T47D (cell line): Measurements from ENCODE around the gene LRP8.

Experiments
- DNase-seq, 2 experiments: peaks; one replicate each; pipeline versions ENCODE4 v3.0.0 to v3.0.0-alpha.2; 2011 to 2012; ENCODE audit warnings: low read depth in 1 of 2, low spot score in 1 of 2
- JUND ChIP-seq: IDR thresholded peaks from 2 replicates; pipeline ENCODE4 v1.6.1; 2012; ENCODE audit warnings: low read depth
- in situ Hi-C: cut with HindIII; loops from 2 replicates; pipeline ENCODE4 v1.10.0; 2016; ENCODE audit warnings: low sequenced_read_pairs, low pct_unique_long_range_greater_than_20kb

LRP8 gene

DNA sequence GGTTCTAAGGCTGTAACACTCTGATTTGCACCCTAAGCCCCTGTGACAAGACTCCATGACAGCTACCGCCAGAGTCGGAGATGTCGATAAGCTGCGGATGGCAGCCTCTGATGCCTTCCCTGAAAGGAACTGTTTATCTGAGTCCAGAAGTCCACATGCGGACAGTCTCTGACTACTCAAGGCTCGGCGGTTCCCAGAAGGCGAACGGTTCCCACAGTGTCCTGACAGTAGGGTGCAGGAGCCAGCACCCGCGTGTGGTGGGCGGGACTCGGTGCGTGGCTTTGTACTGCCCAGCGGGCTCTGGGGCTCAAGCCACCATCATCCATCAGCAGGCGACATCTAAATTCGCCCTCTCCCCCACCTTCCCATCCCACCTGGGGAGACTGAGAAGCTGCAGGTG is 30.7 kb downstream of the LRP8 start:
- no peak for DNase-seq
- in situ Hi-C loops: no loop called here
- no peak for TF ChIP-seq JUND

DNA sequence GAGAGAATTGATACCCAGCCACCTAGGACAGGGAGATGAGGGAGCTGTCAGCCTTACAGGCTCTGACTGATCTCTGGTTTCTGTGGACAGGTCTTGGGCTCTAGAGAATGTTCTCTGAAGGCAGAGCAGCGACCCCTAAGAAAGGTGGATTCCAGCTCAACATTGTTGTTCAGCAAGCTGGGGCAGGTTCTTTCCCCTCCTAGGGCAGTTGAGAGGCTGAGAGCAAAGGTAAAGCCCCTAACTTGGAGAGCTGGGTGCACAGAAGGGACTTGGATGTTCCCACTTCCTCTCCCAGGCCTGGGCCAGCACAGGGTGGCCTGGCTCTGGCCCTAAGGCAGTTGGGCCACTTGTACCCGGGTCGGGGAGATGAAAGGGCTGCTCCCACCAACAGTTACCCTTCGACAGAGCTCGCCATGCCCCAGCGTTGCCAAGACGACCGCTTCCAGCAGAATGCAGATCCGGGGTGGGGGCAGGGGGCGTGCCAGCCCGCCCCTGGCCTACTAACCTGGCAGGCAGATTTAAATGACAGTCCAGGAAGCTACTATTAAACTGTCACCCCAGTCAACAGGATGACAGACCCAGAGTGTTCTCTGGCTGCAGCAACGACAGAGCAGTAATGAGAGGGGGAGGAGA is 31.6 kb downstream of the LRP8 start:
- no peak for DNase-seq
- in situ Hi-C loops: no loop called here
- no peak for TF ChIP-seq JUND

DNA sequence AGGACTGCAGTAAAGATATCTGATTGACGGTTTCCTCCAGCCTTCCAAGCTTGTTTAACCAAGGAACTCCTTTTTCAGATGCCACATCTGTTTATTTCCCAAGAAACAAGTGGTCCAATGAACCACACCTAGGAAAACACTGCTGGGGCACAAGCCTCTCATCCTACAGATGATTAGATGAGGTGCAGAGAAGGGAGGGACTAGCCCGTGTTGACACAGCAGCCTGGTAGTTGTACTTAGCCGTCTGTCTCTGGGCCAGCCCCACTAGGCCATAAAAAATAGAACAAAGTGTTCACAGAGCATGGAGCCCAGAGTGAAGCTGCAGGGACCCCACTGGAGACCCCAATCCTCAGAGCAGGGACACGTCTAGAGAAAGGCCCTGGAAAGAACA is 32.1 kb downstream of the LRP8 start:
- peak in 1 of 2 experiments; percentile 3 for DNase-seq
- no peak for TF ChIP-seq JUND
- in situ Hi-C loops: no loop called here

DNA sequence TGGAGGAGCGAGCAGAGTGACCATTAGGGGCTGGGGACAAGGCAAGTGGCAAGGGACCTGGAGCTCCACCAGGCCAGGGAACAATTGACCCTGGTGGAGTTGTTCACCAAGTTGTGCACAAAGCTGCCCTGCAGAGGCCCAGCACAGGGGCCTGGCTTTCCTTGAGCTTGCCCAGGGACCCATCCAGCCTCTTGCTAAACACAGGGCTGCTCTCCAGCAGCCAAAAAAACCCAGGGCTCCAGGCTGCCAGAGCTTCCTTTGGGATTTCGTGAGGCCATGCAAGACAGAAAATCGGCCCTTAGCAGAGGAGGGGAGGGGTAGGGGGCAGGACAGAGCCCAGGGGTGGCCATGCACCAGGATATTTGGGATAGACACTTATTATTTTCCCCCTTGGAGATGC is 32.6 kb downstream of the LRP8 start:
- in situ Hi-C loops: no loop called here

DNA sequence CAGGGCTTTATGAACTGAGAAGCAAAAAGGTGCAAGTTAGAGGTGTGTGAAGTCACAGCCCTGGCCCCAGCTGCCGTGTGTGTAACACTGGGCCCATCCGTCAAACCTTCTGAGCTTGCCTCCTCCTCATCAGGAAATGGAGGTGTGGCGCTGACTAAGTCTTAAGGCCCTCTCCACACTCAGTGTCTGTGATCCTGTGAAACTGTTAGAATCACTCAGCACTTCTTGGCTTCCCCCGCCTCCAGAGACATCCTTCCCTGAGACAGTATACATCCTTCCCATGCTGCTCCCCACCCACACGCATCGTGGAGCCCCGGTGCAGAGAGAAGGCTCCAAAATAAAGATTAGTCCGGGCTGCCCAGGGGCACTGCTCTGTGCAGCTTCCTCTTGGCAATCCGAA is 33.3 kb downstream of the LRP8 start:
- DNase-seq: no peak
- in situ Hi-C loops: no loop called here

More for the DNA sequence above, 32.6 kb downstream of the LRP8 start:
- no peak for DNase-seq
- no peak for TF ChIP-seq JUND

DNA sequence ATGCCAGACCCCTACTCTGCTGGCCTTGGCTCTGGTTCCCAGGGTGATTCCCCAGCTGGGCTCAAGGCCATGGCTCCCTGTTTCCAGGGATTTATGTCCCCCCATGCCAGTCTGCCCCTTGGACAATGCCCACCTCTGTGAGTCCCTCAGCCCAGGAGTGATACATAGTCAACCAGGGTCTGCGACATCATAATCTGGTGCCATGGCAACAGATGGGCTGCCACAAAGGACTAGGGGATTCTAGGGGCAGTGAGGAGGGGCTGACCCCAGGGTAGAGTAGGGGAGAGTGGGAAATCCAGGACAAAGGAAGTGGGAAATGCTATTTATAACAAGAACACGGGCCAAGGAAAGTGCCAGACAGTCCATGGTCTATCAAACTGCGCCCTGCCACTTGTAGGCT is 33.8 kb downstream of the LRP8 start:
- in situ Hi-C loops: no loop called here

More for the DNA sequence above, 33.3 kb downstream of the LRP8 start:
- no peak for TF ChIP-seq JUND

DNA sequence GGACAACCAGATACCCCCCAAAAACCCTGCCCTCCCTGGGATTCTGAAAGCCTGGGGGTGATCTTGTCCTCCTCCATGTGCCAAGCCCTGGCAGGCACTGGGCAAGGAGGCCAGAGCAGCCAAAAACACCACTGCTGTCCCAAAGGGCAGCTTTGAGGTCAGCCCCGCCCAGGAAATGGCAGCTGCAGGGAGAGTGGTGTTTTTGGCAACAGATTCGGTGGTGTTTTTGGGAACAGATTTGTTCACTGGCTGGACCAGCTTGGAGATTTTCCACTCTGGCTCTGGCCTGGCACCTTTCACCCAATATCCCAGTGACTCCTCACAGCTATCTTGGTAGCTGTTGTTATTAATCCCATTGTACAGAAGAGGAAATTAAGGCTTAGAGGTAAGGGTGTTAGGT is 34.7 kb downstream of the LRP8 start:
- TF ChIP-seq JUND: no peak
- in situ Hi-C loops: no loop called here
- DNase-seq: no peak

More for the DNA sequence above, 33.8 kb downstream of the LRP8 start:
- no peak for TF ChIP-seq JUND
- no peak for DNase-seq

DNA sequence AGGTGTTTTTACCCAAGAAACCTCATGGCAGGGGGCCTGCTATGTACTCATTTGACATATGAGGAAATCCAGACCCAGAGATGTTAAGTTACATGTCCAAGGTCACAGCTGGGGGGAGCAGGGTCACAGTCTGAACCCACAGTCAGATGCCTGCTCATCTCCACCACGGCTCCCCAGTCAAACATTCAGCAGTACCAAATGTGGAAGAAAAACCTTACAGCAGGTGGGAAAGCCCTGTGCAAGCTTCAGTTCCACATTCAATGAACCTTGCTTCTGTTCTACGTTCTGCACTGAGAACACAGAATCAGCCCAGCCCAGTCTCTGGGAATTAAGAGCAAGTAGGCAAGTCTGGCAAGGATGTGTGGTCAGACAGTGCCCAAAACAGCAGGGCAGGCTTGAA is 35.2 kb downstream of the LRP8 start:
- in situ Hi-C loops: no loop called here
- no peak for TF ChIP-seq JUND
- no peak for DNase-seq

DNA sequence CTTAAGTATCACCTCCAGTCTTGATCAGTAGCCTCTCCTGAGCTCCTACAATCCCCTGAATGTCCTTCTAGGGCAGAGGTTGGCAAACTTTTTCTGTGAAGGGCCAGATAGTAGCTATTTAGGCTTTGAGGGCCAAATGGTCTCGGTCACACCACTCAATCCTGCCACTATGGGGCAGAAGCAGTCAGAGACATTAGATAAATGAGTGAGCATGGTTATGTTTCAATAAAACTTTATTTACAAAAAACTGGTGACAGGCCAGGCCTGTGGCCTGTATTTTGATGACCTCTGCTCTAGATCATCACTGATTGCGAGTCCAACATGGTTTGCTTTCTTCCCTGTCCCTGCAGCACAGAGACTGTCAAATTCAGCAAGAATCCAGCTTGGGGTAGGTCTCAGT is 36.3 kb downstream of the LRP8 start:
- in situ Hi-C loops: no loop called here
- DNase-seq: peak in 1 of 2 experiments; percentile 7
- no peak for TF ChIP-seq JUND

DNA sequence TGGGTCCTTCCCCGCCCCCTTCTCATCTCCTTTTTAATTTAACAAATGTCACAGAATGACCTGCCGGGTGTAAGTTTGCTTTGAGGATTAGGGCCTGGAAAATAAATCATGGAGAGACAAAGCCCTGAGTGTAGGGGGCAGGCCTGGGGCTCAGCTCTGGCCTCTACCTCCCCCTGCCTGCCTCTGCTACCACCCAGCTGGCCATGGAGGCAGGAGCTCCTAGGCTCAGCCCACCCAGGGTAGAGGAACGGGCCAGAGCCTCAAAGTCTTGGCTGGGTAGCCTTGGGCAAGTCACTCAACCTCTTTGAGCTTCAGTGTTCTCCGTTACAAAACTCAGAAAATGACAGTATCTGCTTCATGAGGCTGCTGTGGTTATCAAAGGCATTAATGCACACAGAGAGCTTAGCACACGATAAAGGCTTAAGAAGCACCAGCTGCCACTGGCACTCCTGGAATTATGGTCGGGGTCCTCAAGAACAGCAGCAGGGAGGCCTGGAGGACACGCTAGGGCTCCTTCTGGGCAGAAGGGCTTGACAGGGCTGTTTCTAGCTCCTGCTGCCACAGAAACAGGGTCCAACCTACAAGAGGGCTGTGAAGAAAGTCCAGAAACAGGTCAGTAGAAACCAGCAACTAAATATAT is 39.0 kb downstream of the LRP8 start:
- TF ChIP-seq JUND: no peak
- no peak for DNase-seq
- in situ Hi-C loops: no loop called here

DNA sequence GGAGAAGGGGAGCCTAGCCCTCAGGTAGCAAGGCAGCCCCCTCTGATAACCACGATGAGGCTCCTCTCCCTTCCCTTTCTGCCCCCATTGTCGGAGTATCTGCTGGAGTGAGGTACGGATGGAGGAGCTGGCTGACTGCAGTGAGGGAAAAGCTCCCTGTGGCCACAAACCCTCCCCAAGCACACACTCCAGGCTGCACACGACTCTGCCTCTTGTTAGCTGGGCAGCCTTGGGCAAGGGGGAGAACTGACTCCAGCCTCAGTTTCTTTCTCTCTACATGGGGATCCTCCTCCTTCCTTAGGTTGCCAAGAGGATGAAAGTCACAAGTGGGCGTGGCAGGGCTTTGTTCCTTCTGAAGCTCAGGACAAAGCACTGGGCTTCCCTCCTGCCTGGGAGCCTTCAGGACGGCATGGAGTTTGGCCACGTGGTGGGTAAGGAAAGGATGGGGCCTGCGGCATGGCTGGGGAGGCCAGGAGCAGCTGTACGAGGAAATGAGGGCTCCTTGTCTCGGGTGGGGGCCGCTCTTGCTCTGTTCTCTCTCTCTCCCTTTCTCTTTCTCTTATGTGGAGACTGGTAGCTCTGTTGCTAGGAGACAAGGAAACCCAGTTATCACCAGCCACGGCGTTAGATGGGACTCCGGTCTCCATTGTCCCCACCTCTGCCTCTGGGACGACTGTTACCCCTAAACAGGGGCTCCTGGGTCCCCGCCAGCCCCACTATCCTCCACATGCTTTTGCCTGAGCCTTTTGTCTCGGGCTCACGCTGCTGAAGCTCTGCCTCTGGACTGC is 39.7 kb downstream of the LRP8 start:
- no peak for TF ChIP-seq JUND
- DNase-seq: no peak
- in situ Hi-C loops: no loop called here

DNA sequence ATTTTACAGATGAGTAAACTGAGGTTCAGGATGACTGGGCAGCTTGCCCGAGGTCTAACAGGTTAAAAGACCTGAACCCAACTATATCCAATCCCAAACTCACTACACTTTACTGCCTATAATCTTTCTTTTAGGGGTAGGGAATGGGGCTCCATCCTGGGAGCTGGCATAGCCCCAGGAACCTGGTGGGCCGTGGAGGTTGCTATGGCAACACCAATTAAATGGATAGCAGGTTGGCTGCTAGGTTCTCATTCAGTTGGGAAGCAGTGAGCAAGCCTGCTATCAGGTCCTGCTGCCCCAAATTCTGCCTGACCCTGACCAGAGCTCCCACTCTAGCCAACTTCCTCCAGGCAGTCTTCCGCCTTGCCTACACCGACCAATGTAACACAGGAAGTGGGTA is 40.9 kb downstream of the LRP8 start:
- TF ChIP-seq JUND: no peak
- in situ Hi-C loops: no loop called here
- no peak for DNase-seq
